ENCODE data around the gene CLEC2L. TPM values are rescaled to one million over a fixed set of nuclear protein-coding genes. Genes with fewer than 3 reads are reported as not detected.

The CLEC2L gene
- total RNA-seq, 1 donor from 2014 or later: 0.38 TPM

DNA sequence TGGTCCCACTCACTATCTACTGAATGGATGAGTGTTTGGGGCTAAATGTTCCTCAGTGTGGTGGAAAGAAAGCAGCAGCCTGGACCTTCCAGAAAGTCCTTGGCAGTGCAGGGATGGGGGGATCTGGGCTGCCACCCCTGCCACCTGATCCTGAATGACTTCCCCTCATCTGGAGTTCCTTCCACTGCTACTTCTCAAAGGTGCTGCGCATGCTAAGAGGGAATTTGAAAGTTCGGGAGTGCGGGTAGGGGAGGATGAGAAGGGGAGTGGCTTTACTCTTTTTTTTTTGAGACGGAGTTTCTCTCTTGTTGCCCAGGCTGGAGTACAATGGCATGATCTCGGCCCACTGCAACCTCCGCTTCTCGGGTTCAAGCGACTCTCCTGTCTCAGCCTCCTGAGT lies 41.4 kb upstream of the CLEC2L start:
- peaks cover 56% of the 10 kb centered on the region for H3K27me3 Mint-ChIP-seq (ENCODE audit: low read depth)
- H3K36me3 Mint-ChIP-seq: no peaks in the 10 kb centered on the region
- no peaks in the 10 kb centered on the region for H3K9me3 Mint-ChIP-seq
- no peak overlapping the region for H3K27ac Mint-ChIP-seq
- peak overlapping the region; percentile 56 for H3K4me3 Mint-ChIP-seq
- H3K4me1 Mint-ChIP-seq: peaks cover 3% of the 10 kb centered on the region
- TF ChIP-seq, protein P1, sequence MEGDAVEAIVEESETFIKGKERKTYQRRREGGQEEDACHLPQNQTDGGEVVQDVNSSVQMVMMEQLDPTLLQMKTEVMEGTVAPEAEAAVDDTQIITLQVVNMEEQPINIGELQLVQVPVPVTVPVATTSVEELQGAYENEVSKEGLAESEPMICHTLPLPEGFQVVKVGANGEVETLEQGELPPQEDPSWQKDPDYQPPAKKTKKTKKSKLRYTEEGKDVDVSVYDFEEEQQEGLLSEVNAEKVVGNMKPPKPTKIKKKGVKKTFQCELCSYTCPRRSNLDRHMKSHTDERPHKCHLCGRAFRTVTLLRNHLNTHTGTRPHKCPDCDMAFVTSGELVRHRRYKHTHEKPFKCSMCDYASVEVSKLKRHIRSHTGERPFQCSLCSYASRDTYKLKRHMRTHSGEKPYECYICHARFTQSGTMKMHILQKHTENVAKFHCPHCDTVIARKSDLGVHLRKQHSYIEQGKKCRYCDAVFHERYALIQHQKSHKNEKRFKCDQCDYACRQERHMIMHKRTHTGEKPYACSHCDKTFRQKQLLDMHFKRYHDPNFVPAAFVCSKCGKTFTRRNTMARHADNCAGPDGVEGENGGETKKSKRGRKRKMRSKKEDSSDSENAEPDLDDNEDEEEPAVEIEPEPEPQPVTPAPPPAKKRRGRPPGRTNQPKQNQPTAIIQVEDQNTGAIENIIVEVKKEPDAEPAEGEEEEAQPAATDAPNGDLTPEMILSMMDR (IDR thresholded peaks at IDR 0.05; ENCODE audit: unreplicated experiment): no peak
- DNase-seq (ENCODE audit: low spot score in 2 of 2, unreplicated experiment in 2 of 2): no peak

DNA sequence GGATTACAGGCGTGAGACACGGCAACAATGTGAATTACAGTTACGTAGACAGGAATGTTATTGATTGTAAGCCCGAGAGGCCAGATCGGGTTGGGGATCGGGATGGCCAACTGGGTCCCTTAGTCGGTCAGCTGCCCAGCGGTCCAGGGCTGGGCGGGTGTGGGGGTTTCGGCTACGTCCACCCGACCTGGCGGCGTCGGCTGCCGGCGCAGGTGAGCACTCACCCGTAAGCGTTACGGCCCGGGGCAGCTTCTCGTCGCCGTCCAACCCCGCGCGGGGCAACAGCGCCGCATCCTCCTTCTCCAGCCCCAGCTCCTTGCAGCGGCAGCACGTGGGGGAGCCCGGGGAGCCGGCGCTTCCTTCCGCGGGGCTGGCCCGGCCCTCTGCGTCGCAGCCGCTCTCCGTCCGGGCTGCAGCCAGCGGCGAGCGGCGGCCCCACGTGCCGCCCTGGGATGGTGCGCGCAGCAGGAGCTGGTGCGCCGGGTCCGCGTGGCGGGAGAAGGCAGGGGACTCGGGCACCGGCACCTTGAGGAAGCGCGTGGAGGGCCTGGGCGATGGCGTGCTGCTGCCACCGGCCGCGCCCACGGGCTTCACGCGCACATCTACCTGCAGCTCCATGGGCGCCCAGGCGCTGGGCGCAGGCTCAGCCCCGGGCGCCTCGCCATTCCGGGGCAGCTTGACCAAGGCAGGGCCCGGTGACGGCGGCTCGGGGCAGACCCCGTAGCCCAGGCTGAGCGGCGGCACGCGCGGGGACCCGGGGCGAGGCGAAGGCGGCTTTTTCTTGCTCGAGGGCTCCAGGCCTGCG lies 40.6 kb upstream of the CLEC2L start:
- peak in 1 of 2 experiments; percentile 48 for DNase-seq (ENCODE audit: low spot score in 2 of 2, unreplicated experiment in 2 of 2)
- peaks cover 60% of the 10 kb centered on the region for H3K27me3 Mint-ChIP-seq (ENCODE audit: low read depth)

DNA sequence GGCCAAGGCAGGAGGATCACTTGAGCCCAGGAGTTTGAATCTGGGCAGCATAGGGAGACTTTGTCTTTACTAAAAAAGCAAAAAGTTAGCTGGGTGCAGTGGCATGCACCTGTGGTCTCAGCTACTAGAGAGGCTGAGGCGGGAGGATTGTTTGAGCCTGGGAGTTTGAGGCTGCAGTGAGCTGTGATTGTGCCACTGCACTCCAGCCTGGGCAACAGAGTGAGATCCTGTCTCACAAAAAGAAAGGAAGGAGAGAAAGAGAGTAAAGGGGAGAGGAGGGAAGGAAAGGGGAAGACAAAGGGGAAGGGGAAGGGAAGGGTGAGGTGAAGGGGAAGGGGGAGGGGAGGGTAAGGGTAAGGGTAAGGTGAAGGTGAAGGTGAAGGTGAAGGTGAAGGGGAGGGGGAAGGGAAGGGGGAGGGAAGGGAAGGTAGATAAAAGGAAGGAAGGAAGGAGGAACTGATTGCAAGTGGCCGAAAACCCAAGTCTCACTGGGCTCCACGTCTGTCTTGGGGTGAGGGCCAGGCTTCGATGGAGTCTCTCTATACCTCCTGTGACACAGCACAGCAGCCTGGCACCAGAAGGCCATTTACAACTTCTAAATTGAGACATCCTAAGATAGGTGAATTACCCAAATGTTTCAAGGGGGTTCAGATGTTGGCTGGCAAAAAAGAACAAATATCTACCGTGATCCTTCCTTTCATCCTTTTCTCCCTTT lies 36.0 kb upstream of the CLEC2L start:
- DNase-seq (ENCODE audit: low spot score in 2 of 2, unreplicated experiment in 2 of 2): no peak
- Mint-ChIP-seq H3K4me3 (no peak overlapping the region), H3K4me1 (peaks cover 15% of the 10 kb centered on the region), H3K36me3 (no peaks in the 10 kb centered on the region), H3K27ac (no peak overlapping the region), H3K9me3 (peaks cover 7% of the 10 kb centered on the region), H3K27me3 (ENCODE audit: low read depth) (peaks cover 36% of the 10 kb centered on the region)
- TF ChIP-seq, protein P1 (IDR thresholded peaks at IDR 0.05; ENCODE audit: unreplicated experiment): no peak

More for the DNA sequence above, 40.6 kb upstream of the CLEC2L start:
- H3K4me1 Mint-ChIP-seq: peaks cover 3% of the 10 kb centered on the region
- H3K9me3 Mint-ChIP-seq: no peaks in the 10 kb centered on the region
- no peaks in the 10 kb centered on the region for H3K36me3 Mint-ChIP-seq
- H3K4me3 Mint-ChIP-seq: peak overlapping the region; percentile 56
- TF ChIP-seq, protein P1 (IDR thresholded peaks at IDR 0.05; ENCODE audit: unreplicated experiment): no peak
- no peak overlapping the region for H3K27ac Mint-ChIP-seq

DNA sequence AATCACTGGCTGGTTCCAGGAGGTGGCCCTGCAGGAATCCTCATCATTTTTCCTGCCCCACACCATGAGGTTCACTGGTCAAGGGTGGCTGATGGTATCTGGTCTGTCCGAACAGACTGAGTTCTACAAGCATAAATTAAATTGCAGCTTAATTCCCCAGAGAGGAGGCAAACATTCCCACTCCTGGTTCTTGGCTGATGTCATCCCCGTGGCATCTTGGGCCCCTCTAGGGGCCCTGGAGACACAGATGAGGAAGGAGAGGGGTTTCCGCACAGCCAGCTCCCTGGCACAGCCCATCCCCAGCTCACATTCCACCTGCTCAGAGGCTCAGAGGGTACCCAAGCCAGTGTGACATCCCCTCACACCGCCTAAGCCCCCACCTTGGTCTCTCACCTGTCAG lies 34.7 kb upstream of the CLEC2L start:
- TF ChIP-seq, protein P1 (IDR thresholded peaks at IDR 0.05; ENCODE audit: unreplicated experiment): no peak
- Mint-ChIP-seq H3K9me3 (peaks cover 12% of the 10 kb centered on the region), H3K27me3 (ENCODE audit: low read depth) (peaks cover 31% of the 10 kb centered on the region), H3K4me3 (no peak overlapping the region), H3K36me3 (no peaks in the 10 kb centered on the region), H3K4me1 (peaks cover 15% of the 10 kb centered on the region), H3K27ac (peak overlapping the region; percentile 43)
- no peak for DNase-seq (ENCODE audit: low spot score in 2 of 2, unreplicated experiment in 2 of 2)

DNA sequence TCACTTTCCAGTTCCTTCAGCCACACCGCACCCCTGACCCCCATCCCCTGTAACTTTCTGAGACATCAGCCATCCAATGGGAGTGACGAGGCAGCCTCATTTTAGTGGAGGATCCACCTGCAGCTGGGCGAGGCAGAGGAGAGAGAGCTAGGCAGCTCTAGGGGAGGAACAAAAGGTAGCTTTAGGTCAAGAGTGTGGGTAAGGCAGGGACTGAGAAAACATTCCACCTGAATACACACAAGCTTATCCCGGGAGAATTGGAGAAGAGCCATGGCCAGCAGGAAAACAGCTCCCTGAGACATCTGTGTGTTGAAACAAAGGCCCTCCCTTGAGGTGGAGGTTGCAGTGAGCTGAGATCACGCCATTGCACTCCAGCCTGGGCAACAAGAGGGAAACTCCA lies 33.4 kb upstream of the CLEC2L start:
- TF ChIP-seq, protein P1 (IDR thresholded peaks at IDR 0.05; ENCODE audit: unreplicated experiment): no peak
- no peak overlapping the region for H3K27ac Mint-ChIP-seq
- no peak overlapping the region for H3K4me3 Mint-ChIP-seq
- DNase-seq (ENCODE audit: low spot score in 2 of 2, unreplicated experiment in 2 of 2): no peak
- H3K9me3 Mint-ChIP-seq: peaks cover 12% of the 10 kb centered on the region
- no peaks in the 10 kb centered on the region for H3K36me3 Mint-ChIP-seq
- peaks cover 12% of the 10 kb centered on the region for H3K4me1 Mint-ChIP-seq
- peaks cover 21% of the 10 kb centered on the region for H3K27me3 Mint-ChIP-seq (ENCODE audit: low read depth)

All from mesothelial cell of epicardium (in vitro differentiated cells).